GM12878 (cell line): Measurements from ENCODE around the gene PAX5. TPM values are rescaled to one million over a fixed set of nuclear protein-coding genes. Genes with fewer than 3 reads are reported as not detected.

Experiments used
- ATAC-seq: fragments of 200-7000 bp; cut with Tn5 transposase; 3 replicates; pipeline ENCODE4 v1.9.1; 2020; ENCODE audit warnings: mild to moderate bottlenecking, moderate library complexity
- BruUV-seq: library from RNA; stranded (reverse); fragments of 400-500 nt; replicated peaks from 2 replicates; lab custom pipeline; 2021; lab: Mats Ljungman, UMichigan
- CTCF ChIA-PET: fragments of 300-600 bp; sonication (Branson Sonifier 250); formaldehyde crosslinking; extraction: SDS; loops from one replicate; lab custom pipeline; 2021; ENCODE audit warnings: inconsistent platforms; lab: Yijun Ruan, JAX
- POLR2A ChIA-PET: fragments of 350-600 bp; formaldehyde crosslinking; extraction: SDS; loops from one replicate; lab custom pipeline; 2021; ENCODE audit warnings: inconsistent platforms; lab: Charles Lee
- RAD21 ChIA-PET: fragments of 300-600 bp; sonication (Branson Sonifier 250); formaldehyde crosslinking; loops from one replicate; lab custom pipeline; 2023; ENCODE audit warnings: antibody characterized with exemption; ENCODE audit not compliant: unreplicated experiment; lab: Charles Lee
- SMC1A ChIA-PET: fragments of 300-600 bp; sonication (Branson Sonifier 250); formaldehyde crosslinking; loops from one replicate; lab custom pipeline; 2023; ENCODE audit not compliant: unreplicated experiment, uncharacterized antibody; lab: Charles Lee
- DNase-seq: peaks from one replicate; pipeline ENCODE4 v3.0.0-alpha.2; 2011; ENCODE audit warnings: low read depth, low spot score
- FAIRE-seq: peaks from 3 replicates; lab custom pipeline; 2011; peaks lifted over from hg19 to GRCh38; lab: Jason Lieb, UNC
- H2AFZ ChIP-seq: 2 replicates; pipeline ENCODE4 v1.6.0; 2011; ENCODE audit warnings: low read depth, low read length, control low read depth; ENCODE audit not compliant: control insufficient read depth
- H3K27ac ChIP-seq: 2 replicates; pipeline ENCODE4 v1.5.1; 2011; ENCODE audit warnings: control low read depth; ENCODE audit not compliant: control insufficient read depth, insufficient read depth
- H3K27me3 ChIP-seq, 2 experiments: replicated peaks in 1 of 2; 2 replicates each; pipeline versions ENCODE4 v1.6.0 to v1.6.1; 2011; ENCODE audit warnings: low read length in 1 of 2; ENCODE audit not compliant: control insufficient read depth in 2 of 2, insufficient read depth in 2 of 2
- H3K36me3 ChIP-seq, 2 experiments: 2 replicates each; pipeline ENCODE4 v1.5.1; 2011; ENCODE audit warnings: low read length in 1 of 2; ENCODE audit not compliant: control insufficient read depth in 2 of 2, insufficient read depth in 2 of 2
- H3K4me1 ChIP-seq: 2 replicates; pipeline ENCODE4 v1.6.1; 2011; ENCODE audit warnings: mild to moderate bottlenecking, low read length, moderate library complexity, mixed read lengths; ENCODE audit not compliant: control insufficient read depth, insufficient read depth
- H3K4me2 ChIP-seq: 2 replicates; pipeline ENCODE4 v1.6.0; 2011; ENCODE audit warnings: control low read depth; ENCODE audit not compliant: control insufficient read depth, insufficient read depth
- H3K4me3 ChIP-seq: fragments of 200-600 bp; sonication (generic); 2 replicates; pipeline ENCODE4 v1.5.1; 2016
- H3K79me2 ChIP-seq: 2 replicates; pipeline ENCODE4 v1.6.0; 2011; ENCODE audit warnings: low read length; ENCODE audit not compliant: control insufficient read depth, insufficient read depth
- H3K9ac ChIP-seq: 2 replicates; pipeline ENCODE4 v1.8.0; 2011; ENCODE audit warnings: low read length, control low read depth, mixed read lengths; ENCODE audit not compliant: control insufficient read depth, insufficient read depth
- H3K9me3 ChIP-seq: replicated peaks from 3 replicates; pipeline ENCODE4 v1.5.1; 2011; ENCODE audit warnings: mild to moderate bottlenecking, low read length; ENCODE audit not compliant: control insufficient read depth, insufficient read depth
- H4K20me1 ChIP-seq: 2 replicates; pipeline ENCODE4 v1.6.0; 2011; ENCODE audit not compliant: control insufficient read depth, insufficient read depth
- CHD1 ChIP-seq: IDR thresholded peaks from 2 replicates; pipeline ENCODE4 v1.6.1; 2012; ENCODE audit warnings: low read depth, low read length, improper control_type of control experiment
- CREM ChIP-seq: IDR thresholded peaks from 2 replicates; pipeline ENCODE4 v1.6.1; 2014; ENCODE audit warnings: antibody characterized with exemption, low read depth
- EGR1 ChIP-seq, 2 experiments: IDR thresholded peaks; 1 replicate in 1 of 2; 2 replicates in 1 of 2; pipeline ENCODE4 v1.6.1; 2011 to 2012; ENCODE audit warnings: low read depth in 2 of 2, low read length in 2 of 2, borderline replicate concordance in 1 of 2, mild to moderate bottlenecking in 1 of 2, moderate library complexity in 1 of 2
- HDGF ChIP-seq: fragments of 450-650 bp; IDR thresholded peaks from 2 replicates; pipeline ENCODE4 v1.6.1; 2016; ENCODE audit warnings: antibody characterized with exemption
- IRF3 ChIP-seq: fragments of 450-650 bp; IDR thresholded peaks from 2 replicates; pipeline ENCODE4 v1.6.1; 2014; ENCODE audit warnings: mild to moderate bottlenecking
- NFXL1 ChIP-seq: fragments of 450-650 bp; IDR thresholded peaks from 2 replicates; pipeline ENCODE4 v1.6.1; 2017; ENCODE audit warnings: antibody characterized with exemption, mild to moderate bottlenecking, borderline replicate concordance
- PAX8 ChIP-seq: fragments of 450-650 bp; IDR thresholded peaks from 2 replicates; pipeline ENCODE4 v1.6.1; 2017; ENCODE audit warnings: mild to moderate bottlenecking, moderate library complexity
- RUNX3 ChIP-seq: IDR thresholded peaks from 2 replicates; pipeline ENCODE4 v1.6.1; 2012; ENCODE audit warnings: low read length, inconsistent platforms
- ZNF592 ChIP-seq: fragments of 450-650 bp; IDR thresholded peaks from 2 replicates; pipeline ENCODE4 v1.6.1; 2017; ENCODE audit warnings: mild to moderate bottlenecking, moderate library complexity
- WGBS: methylation state at CpG from one replicate; pipeline ENCODE4 v1.1.6; 2016; ENCODE audit warnings: low lambda C conversion rate; ENCODE audit not compliant: insufficient replicate concordance, insufficient coverage; ENCODE audit errors: missing lambda C conversion rate; 5-methylcytosine and 5-hydroxymethylcytosine counted together
- in situ Hi-C: fragments of 300-500 bp; cut with MboI; formaldehyde crosslinking; loops from 9 replicates; pipeline ENCODE4 v1.14.3; 2018; ENCODE audit warnings: mixed read lengths
- intact Hi-C: fragments of 100-400 bp; cut with micrococcal nuclease; formaldehyde crosslinking; loops from one replicate; pipeline ENCODE4 v1.14.2; 2022; ENCODE audit not compliant: unreplicated experiment
- polyA plus RNA-seq, 11 experiments: library from polyadenylated mRNA; depleted of rRNA in 4 of 11; unstranded in 6 of 11; stranded (reverse) in 5 of 11; fragments of >200 nt; fragmentation: Nextera tagmentation in 4 of 11; fragmentation: Illumina TruSeq in 1 of 11; extraction: Ambion mirVana in 4 of 11; extraction: Trizol in 1 of 11; gene quantifications; 1 replicate in 1 of 11; 2 replicates in 10 of 11; pipeline versions ENCODE4 v1.2.1 to v1.2.3, GENCODE V29; 2011 to 2016; ENCODE audit warnings: inconsistent platforms in 2 of 11, missing spikeins in 2 of 11, low read depth in 1 of 11
- total RNA-seq, 4 experiments: library from RNA; depleted of rRNA in 3 of 4; stranded (reverse); fragments of >200 nt in 3 of 4; fragmentation: Illumina TruSeq in 1 of 4; extraction: Trizol in 1 of 4; gene quantifications; 2 replicates each; pipeline versions ENCODE4 v1.2.1 to v1.2.3, GENCODE V29; 2013 to 2021

Gene PAX5
- total and polyA plus RNA-seq, 10 of the 15 experiments (the other 5 are each of a cell fraction or from before 2014, with no cell fraction given): 2.2 to 123 (median 31.9) TPM

- no peak overlapping the region for H3K9ac ChIP-seq
- in situ Hi-C loops: no loop called here
- ChIA-PET SMC1A (no interaction called here), POLR2A (no interaction called here), RAD21 (no interaction called here)
- H3K79me2 ChIP-seq: peaks cover 11% of the 10 kb centered on the region
- 0 out of 2 replicates have a peak, but pooled peaks cover 3% of the 10 kb centered on the region for H4K20me1 ChIP-seq
- no peak overlapping the region for H3K4me2 ChIP-seq
- TF ChIP-seq PAX8 (no peak), EGR1 (IDR thresholded peaks at IDR 0.05; ENCODE audit: borderline replicate concordance in 1 of 2, low read depth in 2 of 2, low read length in 2 of 2) (no peak), HDGF (no peak), IRF3 (no peak), CHD1 (no peak), ZNF592 (no peak), RUNX3 (no peak), CREM (no peak), NFXL1 (no peak)
- TF ChIP-seq, all 136 proteins: peak for 0
- H3K27ac ChIP-seq: no peak overlapping the region
- H3K27me3 ChIP-seq: no peaks in the 10 kb centered on the region
- ATAC-seq: no peak
- no peak overlapping the region for H3K4me3 ChIP-seq
- H3K9me3 ChIP-seq: no peaks in the 10 kb centered on the region; the same call in 2 of the 3 replicates
- H3K36me3 ChIP-seq: peaks cover 36 to 48% of the 10 kb centered on the region in 2 experiments
- no TSS peak for BruUV-seq
- FAIRE-seq: no peak
- CTCF ChIA-PET: no interaction called here
- DNase-seq: no peak
- intact Hi-C loops: no loop called here
- H3K4me1 ChIP-seq: peaks cover 37% of the 10 kb centered on the region
- WGBS: 81% methylated on average over 7 of the region's 14 CpGs
- no peak overlapping the region for H2AFZ ChIP-seq
Observed at GRCh38 chr9:36881316-36881715, 152.8 kb downstream of the PAX5 start.
